GM12878 (cell line): ENCODE data around the gene COG2. TPM values are rescaled to one million over a fixed set of nuclear protein-coding genes. Genes with fewer than 3 reads are reported as not detected.

Source experiments
- ATAC-seq: fragments of 200-7000 bp; cut with Tn5 transposase; 3 replicates; pipeline ENCODE4 v1.9.1; 2020; ENCODE audit warnings: mild to moderate bottlenecking, moderate library complexity
- BruUV-seq: library from RNA; stranded (reverse); fragments of 400-500 nt; replicated peaks from 2 replicates; lab custom pipeline; 2021; lab: Mats Ljungman, UMichigan
- CTCF ChIA-PET: fragments of 300-600 bp; sonication (Branson Sonifier 250); formaldehyde crosslinking; extraction: SDS; loops from one replicate; lab custom pipeline; 2021; ENCODE audit warnings: inconsistent platforms; lab: Yijun Ruan, JAX
- POLR2A ChIA-PET: fragments of 350-600 bp; formaldehyde crosslinking; extraction: SDS; loops from one replicate; lab custom pipeline; 2021; ENCODE audit warnings: inconsistent platforms; lab: Charles Lee
- RAD21 ChIA-PET: fragments of 300-600 bp; sonication (Branson Sonifier 250); formaldehyde crosslinking; loops from one replicate; lab custom pipeline; 2023; ENCODE audit warnings: antibody characterized with exemption; ENCODE audit not compliant: unreplicated experiment; lab: Charles Lee
- SMC1A ChIA-PET: fragments of 300-600 bp; sonication (Branson Sonifier 250); formaldehyde crosslinking; loops from one replicate; lab custom pipeline; 2023; ENCODE audit not compliant: unreplicated experiment, uncharacterized antibody; lab: Charles Lee
- DNase-seq: peaks from one replicate; pipeline ENCODE4 v3.0.0-alpha.2; 2011; ENCODE audit warnings: low read depth, low spot score
- FAIRE-seq: peaks from 3 replicates; lab custom pipeline; 2011; peaks lifted over from hg19 to GRCh38; lab: Jason Lieb, UNC
- H2AFZ ChIP-seq: 2 replicates; pipeline ENCODE4 v1.6.0; 2011; ENCODE audit warnings: low read depth, low read length, control low read depth; ENCODE audit not compliant: control insufficient read depth
- H3K27ac ChIP-seq: 2 replicates; pipeline ENCODE4 v1.5.1; 2011; ENCODE audit warnings: control low read depth; ENCODE audit not compliant: control insufficient read depth, insufficient read depth
- H3K27me3 ChIP-seq, 2 experiments: replicated peaks in 1 of 2; 2 replicates each; pipeline versions ENCODE4 v1.6.0 to v1.6.1; 2011; ENCODE audit warnings: low read length in 1 of 2; ENCODE audit not compliant: control insufficient read depth in 2 of 2, insufficient read depth in 2 of 2
- H3K36me3 ChIP-seq, 2 experiments: 2 replicates each; pipeline ENCODE4 v1.5.1; 2011; ENCODE audit warnings: low read length in 1 of 2; ENCODE audit not compliant: control insufficient read depth in 2 of 2, insufficient read depth in 2 of 2
- H3K4me1 ChIP-seq: 2 replicates; pipeline ENCODE4 v1.6.1; 2011; ENCODE audit warnings: mild to moderate bottlenecking, low read length, moderate library complexity, mixed read lengths; ENCODE audit not compliant: control insufficient read depth, insufficient read depth
- H3K4me2 ChIP-seq: 2 replicates; pipeline ENCODE4 v1.6.0; 2011; ENCODE audit warnings: control low read depth; ENCODE audit not compliant: control insufficient read depth, insufficient read depth
- H3K4me3 ChIP-seq: fragments of 200-600 bp; sonication (generic); 2 replicates; pipeline ENCODE4 v1.5.1; 2016
- H3K79me2 ChIP-seq: 2 replicates; pipeline ENCODE4 v1.6.0; 2011; ENCODE audit warnings: low read length; ENCODE audit not compliant: control insufficient read depth, insufficient read depth
- H3K9ac ChIP-seq: 2 replicates; pipeline ENCODE4 v1.8.0; 2011; ENCODE audit warnings: low read length, control low read depth, mixed read lengths; ENCODE audit not compliant: control insufficient read depth, insufficient read depth
- H3K9me3 ChIP-seq: replicated peaks from 3 replicates; pipeline ENCODE4 v1.5.1; 2011; ENCODE audit warnings: mild to moderate bottlenecking, low read length; ENCODE audit not compliant: control insufficient read depth, insufficient read depth
- H4K20me1 ChIP-seq: 2 replicates; pipeline ENCODE4 v1.6.0; 2011; ENCODE audit not compliant: control insufficient read depth, insufficient read depth
- BCL11A ChIP-seq: IDR thresholded peaks from 2 replicates; pipeline ENCODE4 v1.6.1; 2011; ENCODE audit warnings: low read depth, low read length
- CHD2 ChIP-seq: IDR thresholded peaks from 2 replicates; pipeline ENCODE4 v1.6.1; 2011; ENCODE audit warnings: low read depth, low read length, improper control_type of control experiment, borderline replicate concordance
- CREB1 ChIP-seq: IDR thresholded peaks from 2 replicates; pipeline ENCODE4 v1.6.1; 2012; ENCODE audit warnings: low read depth, mild to moderate bottlenecking, inconsistent platforms
- DPF2 ChIP-seq: fragments of 450-650 bp; IDR thresholded peaks from 2 replicates; pipeline ENCODE4 v1.6.1; 2017; ENCODE audit warnings: mild to moderate bottlenecking
- HDAC6 ChIP-seq: fragments of 200-600 bp; sonication (generic); IDR thresholded peaks from one replicate; pipeline ENCODE4 v1.8.0; 2017; ENCODE audit warnings: antibody characterized with exemption; ENCODE audit not compliant: unreplicated experiment
- MYB ChIP-seq: fragments of 150-350 bp; IDR thresholded peaks from 2 replicates; pipeline ENCODE4 v1.6.1; 2014; ENCODE audit warnings: mild to moderate bottlenecking, low read depth, low read length, borderline replicate concordance
- POU2F2 ChIP-seq: IDR thresholded peaks from 3 replicates; pipeline ENCODE4 v1.6.1; 2011; ENCODE audit warnings: low read depth, mild to moderate bottlenecking, low read length, borderline replicate concordance
- SREBF1 ChIP-seq: IDR thresholded peaks from 2 replicates; pipeline ENCODE4 v1.6.1; 2012; ENCODE audit warnings: mild to moderate bottlenecking, low read length
- ZNF207 ChIP-seq: fragments of 450-650 bp; IDR thresholded peaks from 2 replicates; pipeline ENCODE4 v1.6.1; 2014; ENCODE audit warnings: antibody characterized with exemption, mild to moderate bottlenecking, borderline replicate concordance
- ZNF622 ChIP-seq: fragments of 450-650 bp; IDR thresholded peaks from 2 replicates; pipeline ENCODE4 v1.6.1; 2017; ENCODE audit warnings: mild to moderate bottlenecking, inconsistent platforms
- WGBS: methylation state at CpG from one replicate; pipeline ENCODE4 v1.1.6; 2016; ENCODE audit warnings: low lambda C conversion rate; ENCODE audit not compliant: insufficient replicate concordance, insufficient coverage; ENCODE audit errors: missing lambda C conversion rate; 5-methylcytosine and 5-hydroxymethylcytosine counted together
- in situ Hi-C: fragments of 300-500 bp; cut with MboI; formaldehyde crosslinking; loops from 9 replicates; pipeline ENCODE4 v1.14.3; 2018; ENCODE audit warnings: mixed read lengths
- intact Hi-C: fragments of 100-400 bp; cut with micrococcal nuclease; formaldehyde crosslinking; loops from one replicate; pipeline ENCODE4 v1.14.2; 2022; ENCODE audit not compliant: unreplicated experiment
- polyA plus RNA-seq, 11 experiments: library from polyadenylated mRNA; depleted of rRNA in 4 of 11; unstranded in 6 of 11; stranded (reverse) in 5 of 11; fragments of >200 nt; fragmentation: Nextera tagmentation in 4 of 11; fragmentation: Illumina TruSeq in 1 of 11; extraction: Ambion mirVana in 4 of 11; extraction: Trizol in 1 of 11; gene quantifications; 1 replicate in 1 of 11; 2 replicates in 10 of 11; pipeline versions ENCODE4 v1.2.1 to v1.2.3, GENCODE V29; 2011 to 2016; ENCODE audit warnings: inconsistent platforms in 2 of 11, missing spikeins in 2 of 11, low read depth in 1 of 11
- total RNA-seq, 4 experiments: library from RNA; depleted of rRNA in 3 of 4; stranded (reverse); fragments of >200 nt in 3 of 4; fragmentation: Illumina TruSeq in 1 of 4; extraction: Trizol in 1 of 4; gene quantifications; 2 replicates each; pipeline versions ENCODE4 v1.2.1 to v1.2.3, GENCODE V29; 2013 to 2021
- TF ChIP-seq, protein P1 (sequence below): IDR thresholded peaks from 2 replicates; pipeline ENCODE4 v1.6.1; 2011; ENCODE audit warnings: low read depth, mild to moderate bottlenecking, low read length, moderate library complexity, borderline replicate concordance; ENCODE audit errors: extremely low read depth
- TF ChIP-seq, protein P2 (sequence below): fragments of 450-650 bp; formaldehyde crosslinking; IDR thresholded peaks from 2 replicates; pipeline ENCODE4 v1.4.0; 2020; ENCODE audit warnings: mild to moderate bottlenecking, moderate library complexity

The COG2 gene
- total and polyA plus RNA-seq, 10 of the 15 experiments (the other 5 are each of a cell fraction or from before 2014, with no cell fraction given): 15.0 to 31.5 (median 28.3) TPM

DNA sequence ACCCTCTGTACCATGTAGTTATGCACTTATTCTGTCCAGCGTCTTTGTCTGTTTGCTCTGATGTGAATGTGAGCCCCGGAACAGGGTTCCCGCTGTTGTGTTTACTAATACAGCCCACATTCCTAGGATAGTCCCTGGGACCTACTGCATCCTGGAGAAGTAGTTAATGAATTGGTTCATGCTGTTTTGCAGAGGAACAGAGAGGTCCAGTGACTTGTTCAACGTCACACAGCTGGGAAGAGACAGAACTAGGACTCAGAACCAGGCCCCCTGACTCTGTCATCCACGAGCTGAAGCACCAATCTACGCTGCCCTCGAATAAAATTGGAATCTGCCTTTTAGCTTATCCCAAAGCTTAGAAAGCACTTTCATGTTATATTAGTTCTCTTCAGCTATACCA, 70.9 kb downstream of the COG2 start:
- WGBS: 31% methylated on average over 7 of the region's 7 CpGs
- no peaks in the 10 kb centered on the region for H4K20me1 ChIP-seq
- in situ Hi-C loops: no loop called here
- FAIRE-seq (no peak), ATAC-seq (no peak), DNase-seq (no peak)
- CTCF ChIA-PET: no interaction called here
- no peak overlapping the region for H3K27ac ChIP-seq
- TF ChIP-seq CHD2: no peak
- TF ChIP-seq, protein P1, sequence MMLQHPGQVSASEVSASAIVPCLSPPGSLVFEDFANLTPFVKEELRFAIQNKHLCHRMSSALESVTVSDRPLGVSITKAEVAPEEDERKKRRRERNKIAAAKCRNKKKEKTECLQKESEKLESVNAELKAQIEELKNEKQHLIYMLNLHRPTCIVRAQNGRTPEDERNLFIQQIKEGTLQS: no peak
- TF ChIP-seq MYB: no peak
- TF ChIP-seq HDAC6: no peak
- no peak for TF ChIP-seq ZNF207
- TF ChIP-seq CREB1: no peak
- no peak for TF ChIP-seq DPF2
- no peak for TF ChIP-seq SREBF1
- no peak for TF ChIP-seq ZNF622
- no peak for TF ChIP-seq BCL11A
- TF ChIP-seq, protein P2, sequence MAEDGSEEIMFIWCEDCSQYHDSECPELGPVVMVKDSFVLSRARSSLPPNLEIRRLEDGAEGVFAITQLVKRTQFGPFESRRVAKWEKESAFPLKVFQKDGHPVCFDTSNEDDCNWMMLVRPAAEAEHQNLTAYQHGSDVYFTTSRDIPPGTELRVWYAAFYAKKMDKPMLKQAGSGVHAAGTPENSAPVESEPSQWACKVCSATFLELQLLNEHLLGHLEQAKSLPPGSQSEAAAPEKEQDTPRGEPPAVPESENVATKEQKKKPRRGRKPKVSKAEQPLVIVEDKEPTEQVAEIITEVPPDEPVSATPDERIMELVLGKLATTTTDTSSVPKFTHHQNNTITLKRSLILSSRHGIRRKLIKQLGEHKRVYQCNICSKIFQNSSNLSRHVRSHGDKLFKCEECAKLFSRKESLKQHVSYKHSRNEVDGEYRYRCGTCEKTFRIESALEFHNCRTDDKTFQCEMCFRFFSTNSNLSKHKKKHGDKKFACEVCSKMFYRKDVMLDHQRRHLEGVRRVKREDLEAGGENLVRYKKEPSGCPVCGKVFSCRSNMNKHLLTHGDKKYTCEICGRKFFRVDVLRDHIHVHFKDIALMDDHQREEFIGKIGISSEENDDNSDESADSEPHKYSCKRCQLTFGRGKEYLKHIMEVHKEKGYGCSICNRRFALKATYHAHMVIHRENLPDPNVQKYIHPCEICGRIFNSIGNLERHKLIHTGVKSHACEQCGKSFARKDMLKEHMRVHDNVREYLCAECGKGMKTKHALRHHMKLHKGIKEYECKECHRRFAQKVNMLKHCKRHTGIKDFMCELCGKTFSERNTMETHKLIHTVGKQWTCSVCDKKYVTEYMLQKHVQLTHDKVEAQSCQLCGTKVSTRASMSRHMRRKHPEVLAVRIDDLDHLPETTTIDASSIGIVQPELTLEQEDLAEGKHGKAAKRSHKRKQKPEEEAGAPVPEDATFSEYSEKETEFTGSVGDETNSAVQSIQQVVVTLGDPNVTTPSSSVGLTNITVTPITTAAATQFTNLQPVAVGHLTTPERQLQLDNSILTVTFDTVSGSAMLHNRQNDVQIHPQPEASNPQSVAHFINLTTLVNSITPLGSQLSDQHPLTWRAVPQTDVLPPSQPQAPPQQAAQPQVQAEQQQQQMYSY (CRISPR knock-in tag): no peak
- TF ChIP-seq POU2F2: no peak
- no peak overlapping the region for H3K9ac ChIP-seq
- POLR2A ChIA-PET: no interaction called here
- intact Hi-C loops: no loop called here
- no peak overlapping the region for H3K4me3 ChIP-seq
- RAD21 ChIA-PET: no interaction called here
- H3K9me3 ChIP-seq: no peaks in the 10 kb centered on the region
- BruUV-seq: no TSS peak
- SMC1A ChIA-PET: no interaction called here
- H3K4me1 ChIP-seq: no peaks in the 10 kb centered on the region
- peaks cover 0 to 3% of the 10 kb centered on the region in 2 experiments; a peak in 2 of 4 replicates for H3K27me3 ChIP-seq
- no peak overlapping the region for H3K4me2 ChIP-seq
- no peaks in the 10 kb centered on the region for H3K36me3 ChIP-seq
- no peak overlapping the region for H2AFZ ChIP-seq
- H3K79me2 ChIP-seq: no peaks in the 10 kb centered on the region
